Astrocyte (in vitro differentiated cells and primary cell): ENCODE data around the gene FFAR1.

Experiments
- CTCF ChIP-seq: IDR thresholded peaks from 2 replicates; pipeline ENCODE4 v1.5.1; 2011; ENCODE audit warnings: low read depth, mild to moderate bottlenecking, inconsistent platforms, low read length, moderate library complexity; ENCODE audit not compliant: insufficient read depth
- EZH2 ChIP-seq: IDR thresholded peaks from 2 replicates; pipeline ENCODE4 v1.6.1; 2012; ENCODE audit warnings: mild to moderate bottlenecking, low read length, inconsistent platforms; ENCODE audit not compliant: insufficient read depth

- no peak for TF ChIP-seq CTCF
- TF ChIP-seq EZH2, result no peak
Measured at GRCh38 chr19:35363001-35363590, 15.4 kb downstream of the FFAR1 start.
